HL-60/S4 treated with phorbol 12-myristate 13-acetate at 8.2 ng/mL for 4 days and 3 days (cell line): Measurements from ENCODE around the gene CAMK4.

Experiments
- in situ Hi-C: fragments of 300-500 bp; cut with MboI; formaldehyde crosslinking; loops from 2 replicates; pipeline ENCODE4 v1.15.0; 2022; ENCODE audit warnings: low sequenced_read_pairs

The CAMK4 gene

DNA sequence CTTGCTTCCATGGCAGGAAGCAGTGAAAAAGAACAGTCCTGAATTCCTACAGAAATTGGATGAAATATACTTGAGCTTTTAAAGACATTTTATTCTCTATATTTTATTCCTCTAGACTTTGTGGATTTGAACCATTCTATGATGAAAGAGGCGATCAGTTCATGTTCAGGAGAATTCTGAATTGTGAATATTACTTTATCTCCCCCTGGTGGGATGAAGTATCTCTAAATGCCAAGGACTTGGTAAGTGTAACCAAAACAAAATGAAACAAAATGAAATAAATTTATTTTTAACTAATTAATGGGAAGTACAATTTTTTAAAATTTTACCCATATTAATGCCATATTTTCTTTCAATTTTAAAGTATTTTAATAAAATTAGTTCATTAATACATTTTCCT, 254.1 kb downstream of the CAMK4 start:
- in situ Hi-C loops: no loop called here

GRCh38 chr5:111478898-111479297, 254.7 kb downstream of the CAMK4 start:
- in situ Hi-C loops: no loop called here

DNA sequence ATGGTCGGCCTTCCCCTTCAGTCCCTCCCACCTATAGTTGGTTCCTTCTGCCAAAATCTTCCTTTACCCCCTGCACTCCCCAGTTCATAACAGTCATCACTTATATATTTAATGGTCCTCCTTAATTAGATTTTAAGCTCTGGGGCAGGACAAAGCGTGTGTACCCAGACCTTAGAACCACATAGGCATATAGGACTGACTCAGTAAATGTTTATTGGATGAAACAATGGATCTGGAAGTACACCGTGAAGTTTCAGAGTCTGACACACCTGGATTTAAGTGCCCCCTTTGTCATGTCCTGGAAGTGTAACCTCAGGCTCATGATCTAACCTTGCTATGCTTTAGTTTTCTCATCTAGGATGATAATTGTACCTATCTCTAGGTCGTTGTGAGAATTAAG, 256.2 kb downstream of the CAMK4 start:
- in situ Hi-C loops: no loop called here

GRCh38 chr5:111486055-111486454, 261.9 kb downstream of the CAMK4 start:
- in situ Hi-C loops: no loop called here

DNA sequence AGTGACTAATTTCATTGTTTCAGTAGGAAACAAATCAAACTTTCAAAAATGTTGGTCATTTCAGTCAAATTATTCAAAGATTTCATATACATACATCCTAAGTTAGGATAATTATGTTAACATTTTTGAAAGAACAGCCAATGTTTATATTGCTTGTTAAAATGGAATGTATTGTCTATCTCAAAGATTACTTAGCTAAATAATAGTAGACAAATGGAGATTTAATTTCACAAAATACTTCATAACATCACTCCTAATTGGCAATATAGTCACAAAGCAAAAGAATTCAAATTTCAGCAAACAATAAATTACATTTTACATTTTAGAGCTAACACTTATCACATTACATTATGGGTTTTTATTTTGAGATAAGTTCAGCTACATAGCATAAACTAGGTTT, 262.7 kb downstream of the CAMK4 start:
- in situ Hi-C loops: no loop called here

- in situ Hi-C loops: no loop called here
These were observed 264.2 kb downstream of the CAMK4 start for GRCh38 chr5:111488353-111488752.

DNA sequence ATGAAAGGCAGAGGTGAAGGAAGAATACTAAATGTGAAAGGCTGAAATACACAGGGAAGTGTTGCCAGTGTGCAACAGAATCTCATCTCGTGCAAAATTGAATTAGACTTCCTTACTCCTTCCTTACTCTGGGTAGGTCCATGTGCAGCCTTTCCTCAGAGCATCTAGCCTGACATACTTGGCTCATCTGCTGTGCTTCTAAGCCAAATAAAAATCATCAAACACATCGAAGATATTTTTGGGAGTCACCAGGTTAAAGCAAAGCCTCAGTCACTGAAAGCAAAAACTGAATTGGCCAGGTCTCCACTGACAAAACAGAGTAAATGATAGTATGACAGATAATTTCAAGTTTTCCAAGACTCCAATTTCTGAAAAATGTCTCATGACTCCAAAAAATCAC, 268.8 kb downstream of the CAMK4 start:
- in situ Hi-C loops: no loop called here

- in situ Hi-C loops: no loop called here
These were observed 270.3 kb downstream of the CAMK4 start for GRCh38 chr5:111494355-111494999.

GRCh38 chr5:111495159-111495558, 271.0 kb downstream of the CAMK4 start:
- in situ Hi-C loops: no loop called here

GRCh38 chr5:111498346-111498745, 274.2 kb downstream of the CAMK4 start:
- in situ Hi-C loops: no loop called here

GRCh38 chr5:111502956-111503355, 278.8 kb downstream of the CAMK4 start:
- in situ Hi-C loops: no loop called here

GRCh38 chr5:111505096-111505495, 280.9 kb downstream of the CAMK4 start:
- in situ Hi-C loops: no loop called here

- in situ Hi-C loops: no loop called here
These were observed 283.1 kb downstream of the CAMK4 start for GRCh38 chr5:111507276-111507675.

DNA sequence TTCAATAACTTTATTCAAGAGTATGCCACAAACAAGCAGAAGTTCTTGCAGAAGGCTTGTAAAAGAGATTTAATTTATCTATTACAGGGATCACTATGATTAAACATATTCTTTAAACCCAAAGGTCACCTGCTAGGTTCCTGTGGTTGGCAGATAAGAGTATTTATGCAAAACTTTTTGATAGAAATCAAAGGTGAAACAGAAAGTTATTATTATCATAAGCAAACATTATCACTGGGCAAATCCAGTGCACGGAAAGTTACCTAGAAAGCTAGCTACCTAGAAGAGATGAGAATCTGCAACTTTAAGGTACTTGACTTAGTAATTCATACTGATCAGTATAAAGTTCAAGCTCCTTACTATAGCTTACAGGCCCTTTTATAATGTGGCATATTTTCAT, 284.9 kb downstream of the CAMK4 start:
- in situ Hi-C loops: no loop called here

DNA sequence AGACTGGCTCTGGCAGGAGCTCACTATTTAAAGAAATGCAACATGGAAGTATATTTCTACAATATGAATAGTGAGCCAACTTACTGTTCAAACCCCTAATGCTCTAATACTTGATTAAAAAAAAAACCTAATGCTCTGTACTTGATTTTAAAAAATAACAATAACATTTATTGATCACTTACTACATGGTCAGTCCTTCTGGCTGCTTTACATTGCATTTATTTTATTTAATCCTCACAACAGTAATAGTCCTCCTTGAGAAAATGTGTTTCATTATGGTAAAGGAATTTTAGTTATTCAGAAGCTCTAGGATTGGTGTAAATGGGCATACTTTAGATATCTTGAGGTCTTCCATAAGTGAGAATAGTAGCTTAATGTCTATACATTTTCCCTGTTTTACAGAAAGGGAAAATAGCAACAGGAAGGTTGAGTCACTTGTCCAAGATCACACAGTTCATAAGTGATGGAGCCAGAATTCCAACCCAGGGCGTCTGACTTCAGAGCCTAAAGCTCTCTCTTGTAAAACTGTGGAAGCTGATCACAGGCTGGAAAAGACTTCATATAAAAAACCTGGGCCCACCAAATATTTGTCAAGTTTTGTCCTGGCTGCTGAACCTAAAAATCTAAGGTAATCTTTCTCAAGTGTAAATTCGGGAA, 287.1 kb downstream of the CAMK4 start:
- in situ Hi-C loops: no loop called here

DNA sequence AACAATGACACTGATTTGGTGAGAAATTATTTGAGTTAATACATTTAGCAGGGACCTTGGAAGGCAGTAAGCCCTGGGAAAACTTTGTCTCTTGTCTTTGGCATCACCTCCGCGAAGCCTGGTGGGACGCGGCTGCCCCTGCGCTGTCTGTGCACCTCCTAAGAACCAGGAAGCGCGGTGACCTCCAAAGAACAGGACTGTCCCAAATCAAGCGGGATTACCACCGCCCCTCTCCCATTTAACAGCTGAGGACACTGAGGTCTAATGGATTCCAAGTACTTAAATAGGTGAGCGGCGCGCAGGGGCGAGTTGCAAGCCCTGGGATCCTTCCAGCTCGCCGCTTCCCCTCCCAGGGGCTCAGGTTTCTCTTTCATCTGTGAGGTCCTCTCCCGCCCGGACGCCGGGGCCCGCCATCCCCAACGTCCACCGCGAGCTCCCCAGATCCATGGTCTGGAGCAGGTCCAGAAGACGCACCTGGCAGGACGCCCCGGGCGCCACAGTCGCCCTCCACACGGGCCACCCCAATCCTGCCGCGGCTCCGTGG, 287.7 kb downstream of the CAMK4 start:
- in situ Hi-C loops: no loop called here

- in situ Hi-C loops: no loop called here
These were observed 288.4 kb downstream of the CAMK4 start, which contains the start of gene STARD4 for GRCh38 chr5:111512375-111513130. TSS of gene STARD4 (minus strand) at chr5:111512535. CDS start at chr5:111507433, 5,102 bp downstream.

DNA sequence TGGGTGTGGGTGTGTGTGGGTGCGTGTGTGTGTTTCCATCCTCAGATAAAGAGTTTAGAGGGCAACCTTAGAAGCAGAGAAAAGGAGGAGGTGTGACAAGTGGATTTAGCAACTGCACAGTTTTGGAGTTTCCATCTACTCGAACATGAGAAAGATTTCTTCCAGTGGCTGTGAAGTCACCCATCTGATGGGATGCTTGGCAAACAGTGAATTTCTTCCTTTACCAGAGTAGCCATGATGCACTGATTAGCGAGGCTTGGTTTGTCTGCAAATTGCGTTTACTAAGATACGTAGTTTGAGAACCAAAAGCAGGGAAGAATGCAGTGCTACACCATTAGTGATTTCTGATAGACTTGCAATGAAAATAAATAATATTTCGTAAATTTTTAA, 288.9 kb downstream of the CAMK4 start:
- in situ Hi-C loops: no loop called here

DNA sequence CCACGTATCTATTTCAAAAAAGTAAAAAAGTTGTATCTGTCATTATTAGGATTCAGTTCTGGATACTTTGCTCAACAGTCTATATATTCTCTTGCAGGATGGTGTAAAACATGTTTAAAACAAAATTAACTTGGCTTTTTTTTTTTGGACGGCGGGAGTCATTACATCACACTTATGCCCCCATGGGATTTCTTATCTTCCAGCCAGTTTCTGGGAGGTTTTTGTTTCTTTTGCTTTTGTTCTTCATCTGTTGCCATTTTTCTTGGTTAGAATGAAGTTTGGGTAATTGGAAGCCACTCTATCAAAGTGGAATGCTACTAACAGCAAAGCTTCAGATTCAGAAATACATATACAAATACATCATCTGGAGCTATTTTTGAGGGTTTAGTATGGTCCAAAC, 289.9 kb downstream of the CAMK4 start:
- in situ Hi-C loops: no loop called here

GRCh38 chr5:111517853-111518501, 293.8 kb downstream of the CAMK4 start:
- in situ Hi-C loops: no loop called here

GRCh38 chr5:111518777-111519176, 294.6 kb downstream of the CAMK4 start:
- in situ Hi-C loops: no loop called here
